Mesenchymal stem cell (in vitro differentiated cells and primary cell): ENCODE measurements around the gene TMEM161B.
A peak's percentile ranks its signal among the peaks of the same experiment; 100 is the strongest.
"Not testable (repeated sequence)": the region's sequence is repeated elsewhere in the genome, so short reads cannot be mapped to it uniquely, and the experiment has no call there.

ENCODE experiments used
- DNase-seq: peaks from one replicate; pipeline ENCODE4 v3.0.0-alpha.2; 2013
- H2AFZ ChIP-seq: one replicate; pipeline ENCODE4 v1.6.1; 2013; ENCODE audit warnings: low read depth, mild to moderate bottlenecking, control low read depth, inconsistent platforms, low read length, moderate library complexity
- H2AK5ac ChIP-seq: 2 replicates; pipeline ENCODE4 v1.6.1; 2013; ENCODE audit warnings: low read length, moderate library complexity, mild to moderate bottlenecking, inconsistent platforms; ENCODE audit not compliant: severe bottlenecking
- H2BK120ac ChIP-seq: one replicate; pipeline ENCODE4 v1.6.1; 2013; ENCODE audit warnings: low read depth, mild to moderate bottlenecking, inconsistent platforms, low read length, moderate library complexity
- H2BK12ac ChIP-seq, 2 experiments: one replicate each; pipeline ENCODE4 v1.6.1; 2013; ENCODE audit warnings: inconsistent platforms in 2 of 2, low read length in 2 of 2, mild to moderate bottlenecking in 2 of 2, moderate library complexity in 2 of 2, control low read depth in 1 of 2
- H2BK15ac ChIP-seq: one replicate; pipeline ENCODE4 v1.6.1; 2013; ENCODE audit warnings: mild to moderate bottlenecking, low read depth, inconsistent platforms; ENCODE audit not compliant: poor library complexity, severe bottlenecking
- H2BK5ac ChIP-seq: 2 replicates; pipeline ENCODE4 v1.6.1; 2013; ENCODE audit warnings: low read depth, mild to moderate bottlenecking, low read length, control low read depth, inconsistent platforms; ENCODE audit not compliant: poor library complexity, severe bottlenecking
- H3K14ac ChIP-seq, 2 experiments: one replicate each; pipeline ENCODE4 v1.6.1; 2013; ENCODE audit warnings: inconsistent platforms in 2 of 2, low read length in 2 of 2, control low read depth in 1 of 2, mild to moderate bottlenecking in 1 of 2, moderate library complexity in 1 of 2
- H3K18ac ChIP-seq, 2 experiments: one replicate each; pipeline ENCODE4 v1.6.1; 2013; ENCODE audit warnings: inconsistent platforms in 2 of 2, low read length in 2 of 2, control low read depth in 1 of 2, low read depth in 1 of 2, mild to moderate bottlenecking in 1 of 2
- H3K23ac ChIP-seq, 2 experiments: one replicate each; pipeline ENCODE4 v1.6.1; 2013; ENCODE audit warnings: inconsistent platforms in 2 of 2, low read length in 2 of 2, mild to moderate bottlenecking in 2 of 2, moderate library complexity in 2 of 2, control low read depth in 1 of 2
- H3K27ac ChIP-seq: 2 replicates; pipeline ENCODE4 v1.5.1; 2013; ENCODE audit warnings: mild to moderate bottlenecking, moderate library complexity, low read length, control low read depth, inconsistent platforms; ENCODE audit not compliant: poor library complexity, severe bottlenecking
- H3K27me3 ChIP-seq, 2 experiments: 2 replicates each; pipeline versions ENCODE4 v1.6.1 to v1.7.0; 2013; ENCODE audit warnings: low read length in 2 of 2, mild to moderate bottlenecking in 2 of 2, moderate library complexity in 2 of 2, control low read depth in 1 of 2, inconsistent platforms in 1 of 2; ENCODE audit not compliant: control insufficient read depth in 1 of 2, insufficient read depth in 1 of 2
- H3K36me3 ChIP-seq, 2 experiments: 2 replicates each; pipeline versions ENCODE4 v1.6.1 to v1.7.0; 2013; ENCODE audit warnings: low read length in 2 of 2, control low read depth in 1 of 2, inconsistent platforms in 1 of 2, low read depth in 1 of 2, mild to moderate bottlenecking in 1 of 2; ENCODE audit not compliant: insufficient read depth in 2 of 2, control insufficient read depth in 1 of 2
- H3K4ac ChIP-seq, 2 experiments: one replicate each; pipeline ENCODE4 v1.6.1; 2013; ENCODE audit warnings: inconsistent platforms in 2 of 2, low read length in 2 of 2, mild to moderate bottlenecking in 2 of 2, moderate library complexity in 2 of 2, control low read depth in 1 of 2, low read depth in 1 of 2
- H3K4me1 ChIP-seq: 2 replicates; pipeline ENCODE4 v1.6.1; 2013; ENCODE audit warnings: low read depth, low read length, control low read depth; ENCODE audit not compliant: control insufficient read depth, insufficient read depth
- H3K4me2 ChIP-seq: 2 replicates; pipeline ENCODE4 v1.6.1; 2013; ENCODE audit warnings: low read length, mild to moderate bottlenecking, inconsistent platforms; ENCODE audit not compliant: poor library complexity, severe bottlenecking
- H3K4me3 ChIP-seq, 2 experiments: 2 replicates each; pipeline versions ENCODE4 v1.5.1 to v1.7.0; 2013; ENCODE audit warnings: low read length in 2 of 2, mild to moderate bottlenecking in 2 of 2, control low read depth in 1 of 2, low read depth in 1 of 2; ENCODE audit not compliant: insufficient read depth in 1 of 2
- H3K79me1 ChIP-seq: replicated peaks from 2 replicates; pipeline ENCODE4 v1.6.1; 2013; ENCODE audit warnings: mild to moderate bottlenecking, control low read depth, low read length, inconsistent platforms; ENCODE audit not compliant: poor library complexity, severe bottlenecking
- H3K9ac ChIP-seq: 2 replicates; pipeline ENCODE4 v1.7.0; 2013; ENCODE audit warnings: mild to moderate bottlenecking, low read length, moderate library complexity
- H3K9me3 ChIP-seq: 2 replicates; pipeline ENCODE4 v1.7.0; 2013; ENCODE audit warnings: mild to moderate bottlenecking, low read length; ENCODE audit not compliant: control insufficient read depth
- H4K8ac ChIP-seq: one replicate; pipeline ENCODE4 v1.6.1; 2013; ENCODE audit warnings: inconsistent platforms, mild to moderate bottlenecking, low read length, moderate library complexity
- H4K91ac ChIP-seq: one replicate; pipeline ENCODE4 v1.6.1; 2013; ENCODE audit warnings: mild to moderate bottlenecking, low read length, inconsistent platforms
- WGBS: methylation state at CpG from one replicate; pipeline ENCODE4 v1.1.7; 2013; ENCODE audit warnings: mixed read lengths; 5-methylcytosine and 5-hydroxymethylcytosine counted together

Gene TMEM161B

GRCh38 chr5:88189484-88189883, 79.2 kb downstream of the TMEM161B start:
- WGBS, result 100% methylated on average over 3 of the region's 4 CpGs
- not testable (repeated sequence) for H2BK5ac ChIP-seq, H2BK12ac ChIP-seq, H2AK5ac ChIP-seq, DNase-seq, H2BK15ac ChIP-seq, H3K14ac ChIP-seq, H3K4ac ChIP-seq, H4K8ac ChIP-seq, H3K27me3 ChIP-seq, H3K79me1 ChIP-seq, H4K91ac ChIP-seq, H3K4me1 ChIP-seq, H2AFZ ChIP-seq, H3K9ac ChIP-seq, H3K4me2 ChIP-seq, H3K27ac ChIP-seq, H3K23ac ChIP-seq, H2BK120ac ChIP-seq, H3K18ac ChIP-seq
- Histone ChIP-seq H3K4me3 (peak overlapping the region in 1 of 2 experiments; percentile 14), H3K36me3 (peaks cover 15 to 45% of the 10 kb centered on the region in 2 experiments), H3K9me3 (peaks cover 34% of the 10 kb centered on the region)

GRCh38 chr5:88188458-88189132, 80.0 kb downstream of the TMEM161B start:
- H3K27ac ChIP-seq, result no peak overlapping the region
- no peak overlapping the region for H4K91ac ChIP-seq
- H3K4me3 ChIP-seq, result no peak overlapping the region
- H2BK5ac ChIP-seq, result no peak overlapping the region
- peaks cover 15 to 36% of the 10 kb centered on the region in 2 experiments for H3K36me3 ChIP-seq
- WGBS, result 98% methylated on average over 9 of the region's 9 CpGs
- no peaks in the 10 kb centered on the region for H3K4me1 ChIP-seq
- H3K27me3 ChIP-seq, result no peaks in the 10 kb centered on the region
- H3K4me2 ChIP-seq, result no peak overlapping the region
- no peak for DNase-seq
- H2AK5ac ChIP-seq, result no peak overlapping the region
- no peak overlapping the region for H4K8ac ChIP-seq
- no peaks in the 10 kb centered on the region for H3K79me1 ChIP-seq
- no peak overlapping the region for H2BK120ac ChIP-seq
- H3K18ac ChIP-seq, result no peak overlapping the region
- H2AFZ ChIP-seq, result no peak overlapping the region
- no peak overlapping the region for H2BK15ac ChIP-seq
- no peak overlapping the region for H2BK12ac ChIP-seq
- H3K4ac ChIP-seq, result no peak overlapping the region
- no peak overlapping the region for H3K23ac ChIP-seq
- no peak overlapping the region for H3K9ac ChIP-seq
- no peak overlapping the region for H3K14ac ChIP-seq
- peaks cover 34% of the 10 kb centered on the region for H3K9me3 ChIP-seq

GRCh38 chr5:88183255-88183654, 85.4 kb downstream of the TMEM161B start:
- Histone ChIP-seq H3K4me2 (no peak overlapping the region), H3K27me3 (no peaks in the 10 kb centered on the region), H2BK12ac (no peak overlapping the region), H2BK5ac (no peak overlapping the region), H3K23ac (no peak overlapping the region), H2BK15ac (no peak overlapping the region), H3K14ac (no peak overlapping the region), H3K4ac (no peak overlapping the region), H4K8ac (no peak overlapping the region), H2AFZ (no peak overlapping the region), H3K9ac (no peak overlapping the region), H3K79me1 (no peaks in the 10 kb centered on the region), H2AK5ac (no peak overlapping the region), H3K9me3 (peaks cover 5% of the 10 kb centered on the region), H3K4me1 (no peaks in the 10 kb centered on the region), H3K27ac (no peak overlapping the region), H4K91ac (no peak overlapping the region), H3K36me3 (peaks cover 0 to 14% of the 10 kb centered on the region in 2 experiments), H3K4me3 (no peak overlapping the region), H3K18ac (no peak overlapping the region), H2BK120ac (no peak overlapping the region)
- no peak for DNase-seq

- not testable (repeated sequence) for H2BK120ac ChIP-seq, H3K14ac ChIP-seq, DNase-seq, H3K4me2 ChIP-seq, H3K4me1 ChIP-seq, H3K27me3 ChIP-seq, H3K9me3 ChIP-seq, H3K79me1 ChIP-seq, H2AFZ ChIP-seq, H2AK5ac ChIP-seq, H3K36me3 ChIP-seq, H3K4ac ChIP-seq, H2BK5ac ChIP-seq, H4K8ac ChIP-seq, H3K27ac ChIP-seq, H3K18ac ChIP-seq, H4K91ac ChIP-seq, H3K9ac ChIP-seq, H2BK12ac ChIP-seq, H2BK15ac ChIP-seq, H3K4me3 ChIP-seq, H3K23ac ChIP-seq
- 95% methylated on average over 13 of the region's 13 CpGs for WGBS
Measured at GRCh38 chr5:88177486-88177885, 91.2 kb downstream of the TMEM161B start.
